RWPE1 (cell line): ENCODE measurements around the gene NXN.
A peak's percentile ranks its signal among the peaks of the same experiment; 100 is the strongest.
"Not testable (repeated sequence)": the region's sequence is repeated elsewhere in the genome, so short reads cannot be mapped to it uniquely, and the experiment has no call there.

ENCODE experiments used
- CTCF ChIA-PET: fragments of 350-600 bp; sonication (Branson Sonifier 250); formaldehyde crosslinking; extraction: SDS; loops from one replicate; lab custom pipeline; 2021; lab: Yijun Ruan, JAX
- POLR2A ChIA-PET: fragments of 400-600 bp; formaldehyde crosslinking; extraction: SDS; loops from one replicate; lab custom pipeline; 2020; ENCODE audit warnings: antibody characterized with exemption; ENCODE audit not compliant: low non-redundant PET; lab: Yijun Ruan, JAX
- DNase-seq: peaks from one replicate; pipeline ENCODE4 v3.0.0; 2012; ENCODE audit warnings: low spot score
- H3K27ac ChIP-seq: fragments of 450-650 bp; 2 replicates; pipeline ENCODE4 v1.5.1; 2017
- TF ChIP-seq, protein P1 (sequence below): fragments of 450-650 bp; conservative IDR thresholded peaks from 2 replicates; pipeline ENCODE4 v1.5.1; 2017; ENCODE audit warnings: low read depth, mild to moderate bottlenecking

The NXN gene

GRCh38 chr17:954431-955164 lies 25.0 kb downstream of the NXN start:
- DNase-seq, result no peak
- CTCF ChIA-PET, result interaction anchor here (0.7 kb wide), 2 partner anchors 21 to 77 kb away, joined by 3 read pairs; no protein-coding TSS in a partner anchor
- POLR2A ChIA-PET, result no interaction called here
- TF ChIP-seq, protein P1, sequence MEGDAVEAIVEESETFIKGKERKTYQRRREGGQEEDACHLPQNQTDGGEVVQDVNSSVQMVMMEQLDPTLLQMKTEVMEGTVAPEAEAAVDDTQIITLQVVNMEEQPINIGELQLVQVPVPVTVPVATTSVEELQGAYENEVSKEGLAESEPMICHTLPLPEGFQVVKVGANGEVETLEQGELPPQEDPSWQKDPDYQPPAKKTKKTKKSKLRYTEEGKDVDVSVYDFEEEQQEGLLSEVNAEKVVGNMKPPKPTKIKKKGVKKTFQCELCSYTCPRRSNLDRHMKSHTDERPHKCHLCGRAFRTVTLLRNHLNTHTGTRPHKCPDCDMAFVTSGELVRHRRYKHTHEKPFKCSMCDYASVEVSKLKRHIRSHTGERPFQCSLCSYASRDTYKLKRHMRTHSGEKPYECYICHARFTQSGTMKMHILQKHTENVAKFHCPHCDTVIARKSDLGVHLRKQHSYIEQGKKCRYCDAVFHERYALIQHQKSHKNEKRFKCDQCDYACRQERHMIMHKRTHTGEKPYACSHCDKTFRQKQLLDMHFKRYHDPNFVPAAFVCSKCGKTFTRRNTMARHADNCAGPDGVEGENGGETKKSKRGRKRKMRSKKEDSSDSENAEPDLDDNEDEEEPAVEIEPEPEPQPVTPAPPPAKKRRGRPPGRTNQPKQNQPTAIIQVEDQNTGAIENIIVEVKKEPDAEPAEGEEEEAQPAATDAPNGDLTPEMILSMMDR, result no peak
- peak overlapping the region; percentile 67 for H3K27ac ChIP-seq

DNA sequence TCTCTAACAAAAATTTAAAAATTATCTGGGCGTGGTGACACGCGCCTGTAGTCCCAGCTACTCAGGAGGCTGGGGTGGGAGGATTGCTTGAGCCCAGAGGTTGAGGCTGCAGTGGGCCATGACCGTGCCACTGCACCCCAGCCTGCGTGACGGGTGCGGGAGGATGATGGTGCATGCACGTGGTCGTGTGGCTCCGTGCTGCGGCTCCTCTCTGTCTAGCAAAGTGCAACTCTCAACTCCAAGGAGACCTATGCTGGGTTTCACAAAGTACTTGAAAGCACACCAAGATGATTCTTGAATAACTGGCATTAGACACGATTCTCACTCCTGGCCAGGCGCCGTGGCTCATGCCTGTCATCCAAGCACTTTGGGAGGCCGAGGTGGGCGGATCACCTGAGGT lies 25.8 kb downstream of the NXN start:
- CTCF ChIA-PET, result interaction anchor here (0.7 kb wide), 1 partner anchor 20 kb away, joined by 3 read pairs; no protein-coding TSS in a partner anchor
- no peak for DNase-seq
- POLR2A ChIA-PET, result no interaction called here
- peak overlapping the region; percentile 67 for H3K27ac ChIP-seq
- TF ChIP-seq, protein P1, result no peak

GRCh38 chr17:952592-952991 lies 27.0 kb downstream of the NXN start:
- H3K27ac ChIP-seq, result peak overlapping the region; percentile 67
- POLR2A ChIA-PET, CTCF ChIA-PET, DNase-seq: not testable (repeated sequence)

- TF ChIP-seq, protein P1, result no peak
- ChIA-PET CTCF (interaction anchor here (0.5 to 1.2 kb wide), 3 partner anchors 13 to 154 kb away, joined by 3 to 5 read pairs (median 3); no protein-coding TSS in a partner anchor), POLR2A (interaction anchor here (0.6 to 0.7 kb wide), 2 partner anchors 27 to 171 kb away, joined by 5 to 6 read pairs; no protein-coding TSS in a partner anchor)
- peak; percentile 88 for DNase-seq
- H3K27ac ChIP-seq, result peak overlapping the region; percentile 90
Measured at GRCh38 chr17:951325-952132, 28.0 kb downstream of the NXN start.

DNA sequence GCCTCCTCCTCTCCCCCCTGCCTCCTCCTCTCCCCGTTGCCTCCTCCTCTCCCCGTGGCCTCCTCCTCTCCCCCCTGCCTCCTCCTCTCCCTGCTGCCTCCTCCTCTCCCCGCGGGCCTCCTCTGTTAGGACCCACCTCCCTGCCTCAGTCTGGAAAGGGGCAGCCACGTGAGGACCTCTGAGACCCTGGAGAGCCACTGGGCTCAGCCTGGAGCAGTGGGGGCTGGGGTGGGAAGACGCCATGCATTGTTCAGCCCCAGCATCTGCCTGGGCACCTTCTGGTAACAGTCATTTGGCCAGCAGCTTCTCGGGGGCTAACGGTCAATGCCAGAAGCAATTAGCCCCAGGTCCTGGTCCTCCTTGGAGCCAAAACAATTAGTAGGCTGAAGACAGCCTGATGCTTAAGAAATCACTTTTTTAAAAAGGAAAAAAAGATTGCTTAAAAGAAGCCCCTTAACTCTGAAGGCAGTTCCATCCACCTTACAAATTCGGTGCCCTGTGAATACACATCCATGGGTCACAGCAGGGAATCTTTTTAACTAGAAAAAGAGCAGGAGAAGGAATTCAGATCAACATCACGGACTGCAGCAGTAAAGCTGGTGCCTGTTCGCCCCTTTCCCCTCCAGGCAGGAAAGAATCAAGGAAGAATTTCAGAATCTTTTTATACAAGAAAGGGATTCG lies 29.8 kb downstream of the NXN start:
- DNase-seq, result no peak
- TF ChIP-seq, protein P1, result no peak
- peak overlapping the region; percentile 73 for H3K27ac ChIP-seq
- CTCF ChIA-PET, result no interaction called here
- POLR2A ChIA-PET, result no interaction called here

DNA sequence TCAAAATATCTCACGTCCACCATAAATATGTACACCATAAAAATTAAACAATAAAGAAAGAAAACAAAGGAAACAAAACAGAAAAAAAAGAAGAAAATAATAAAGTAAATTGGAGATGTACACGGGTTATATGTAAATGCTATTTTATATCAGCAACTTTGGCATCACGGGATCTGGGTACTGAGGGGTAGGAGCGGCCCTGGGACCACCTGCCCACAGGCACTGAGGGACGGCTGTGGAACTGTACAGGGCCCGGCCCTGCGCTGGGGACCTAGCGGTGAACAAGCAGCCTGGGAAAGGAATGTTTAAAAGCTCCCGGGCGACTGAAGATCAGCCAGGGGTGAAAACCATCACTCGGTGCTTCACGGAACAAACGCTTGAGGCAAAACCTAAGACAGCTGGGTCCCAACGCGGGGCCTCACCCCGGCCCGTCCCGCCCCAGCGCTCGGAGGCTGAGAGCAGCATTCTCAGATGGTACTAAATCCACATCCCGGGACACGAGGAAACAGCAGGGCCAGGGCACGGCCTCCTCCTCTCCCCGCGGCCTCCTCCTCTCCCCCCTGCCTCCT lies 31.2 kb downstream of the NXN start:
- POLR2A ChIA-PET, result no interaction called here
- TF ChIP-seq, protein P1, result no peak
- no peak for DNase-seq
- H3K27ac ChIP-seq, result peak overlapping the region; percentile 67
- CTCF ChIA-PET, result no interaction called here
